Neuron (in vitro differentiated cells): ENCODE results near the gene KNSTRN.

Experiments used
- H2AFZ ChIP-seq: one replicate; pipeline ENCODE4 v1.6.1; 2013; ENCODE audit warnings: low read depth, mild to moderate bottlenecking, inconsistent platforms, low read length, moderate library complexity
- H3K27me3 ChIP-seq: one replicate; pipeline ENCODE4 v1.6.1; 2013; ENCODE audit warnings: low read length; ENCODE audit not compliant: insufficient read depth
- H3K36me3 ChIP-seq: one replicate; pipeline ENCODE4 v1.6.1; 2013; ENCODE audit warnings: low read length; ENCODE audit not compliant: insufficient read depth
- H3K4me1 ChIP-seq: one replicate; pipeline ENCODE4 v1.6.1; 2013; ENCODE audit warnings: low read length; ENCODE audit not compliant: insufficient read depth
- H3K4me3 ChIP-seq: 2 replicates; pipeline ENCODE4 v1.5.1; 2013; ENCODE audit warnings: mild to moderate bottlenecking, low read length, moderate library complexity
- H3K9me3 ChIP-seq: one replicate; pipeline ENCODE4 v1.6.1; 2013; ENCODE audit warnings: low read length

Gene KNSTRN

GRCh38 chr15:40382580-40383456, at the start of gene KNSTRN:
KNSTRN (plus strand) TSS chr15:40382721; CDS start chr15:40382836, 115 bp downstream.
- Histone ChIP-seq H3K9me3 (no peaks in the 10 kb centered on the region), H3K4me3 (peak within 1 kb of the TSS; percentile 77), H3K27me3 (no peaks in the 10 kb centered on the region), H3K36me3 (peaks cover 30% of the 10 kb centered on the region), H2AFZ (peak within 1 kb of the TSS; percentile 68), H3K4me1 (peaks cover 9% of the 10 kb centered on the region)

GRCh38 chr15:40333922-40334492, 48.5 kb upstream of the KNSTRN start:
- Histone ChIP-seq H3K4me1 (peaks cover 15% of the 10 kb centered on the region), H3K27me3 (peaks cover 2% of the 10 kb centered on the region), H2AFZ (no peak overlapping the region), H3K4me3 (no peak overlapping the region), H3K36me3 (no peaks in the 10 kb centered on the region), H3K9me3 (no peaks in the 10 kb centered on the region)

- Histone ChIP-seq H3K9me3 (no peaks in the 10 kb centered on the region), H3K36me3 (no peaks in the 10 kb centered on the region), H3K27me3 (peaks cover 2% of the 10 kb centered on the region), H3K4me1 (peaks cover 12% of the 10 kb centered on the region), H2AFZ (no peak overlapping the region), H3K4me3 (no peak overlapping the region)
These were observed 48.0 kb upstream of the KNSTRN start for GRCh38 chr15:40334541-40334940.

GRCh38 chr15:40334941-40335795, 47.4 kb upstream of the KNSTRN start:
- Histone ChIP-seq H2AFZ (no peak overlapping the region), H3K27me3 (peaks cover 2% of the 10 kb centered on the region), H3K36me3 (no peaks in the 10 kb centered on the region), H3K4me3 (no peak overlapping the region), H3K4me1 (peaks cover 6% of the 10 kb centered on the region), H3K9me3 (no peaks in the 10 kb centered on the region)

- H3K4me3 ChIP-seq, result no peak overlapping the region
- peaks cover 12% of the 10 kb centered on the region for H3K4me1 ChIP-seq
- H2AFZ ChIP-seq, result no peak overlapping the region
- no peaks in the 10 kb centered on the region for H3K9me3 ChIP-seq
- H3K27me3 ChIP-seq, result peaks cover 2% of the 10 kb centered on the region
- H3K36me3 ChIP-seq, result no peaks in the 10 kb centered on the region
These were observed 46.4 kb upstream of the KNSTRN start for GRCh38 chr15:40335938-40336743.

- Histone ChIP-seq H3K9me3 (no peaks in the 10 kb centered on the region), H3K27me3 (peaks cover 2% of the 10 kb centered on the region), H3K36me3 (no peaks in the 10 kb centered on the region), H3K4me3 (no peak overlapping the region), H3K4me1 (peaks cover 12% of the 10 kb centered on the region), H2AFZ (no peak overlapping the region)
These were observed 45.8 kb upstream of the KNSTRN start for GRCh38 chr15:40336744-40337122.

- Histone ChIP-seq H2AFZ (no peak overlapping the region), H3K4me3 (no peak overlapping the region), H3K4me1 (peaks cover 12% of the 10 kb centered on the region)
These were observed 44.9 kb upstream of the KNSTRN start for GRCh38 chr15:40337597-40337996.

GRCh38 chr15:40338041-40338657, 44.4 kb upstream of the KNSTRN start:
- H3K4me3 ChIP-seq, result no peak overlapping the region

More at GRCh38 chr15:40337597-40337996, 44.9 kb upstream of the KNSTRN start:
- Histone ChIP-seq H3K36me3 (no peaks in the 10 kb centered on the region), H3K27me3 (peaks cover 2% of the 10 kb centered on the region), H3K9me3 (no peaks in the 10 kb centered on the region)

GRCh38 chr15:40338921-40339620, 43.5 kb upstream of the KNSTRN start:
- Histone ChIP-seq H3K4me1 (peaks cover 14% of the 10 kb centered on the region), H3K4me3 (no peak overlapping the region), H2AFZ (no peak overlapping the region), H3K36me3 (no peaks in the 10 kb centered on the region), H3K27me3 (peaks cover 2% of the 10 kb centered on the region), H3K9me3 (no peaks in the 10 kb centered on the region)

More at GRCh38 chr15:40338041-40338657, 44.4 kb upstream of the KNSTRN start:
- no peak overlapping the region for H2AFZ ChIP-seq
- peaks cover 12% of the 10 kb centered on the region for H3K4me1 ChIP-seq
- H3K36me3 ChIP-seq, result no peaks in the 10 kb centered on the region
- H3K27me3 ChIP-seq, result peaks cover 2% of the 10 kb centered on the region
- H3K9me3 ChIP-seq, result no peaks in the 10 kb centered on the region

GRCh38 chr15:40339621-40339945, 42.9 kb upstream of the KNSTRN start:
- Histone ChIP-seq H3K27me3 (peaks cover 2% of the 10 kb centered on the region), H3K4me3 (no peak overlapping the region), H3K4me1 (peaks cover 14% of the 10 kb centered on the region), H2AFZ (no peak overlapping the region), H3K9me3 (no peaks in the 10 kb centered on the region), H3K36me3 (no peaks in the 10 kb centered on the region)

GRCh38 chr15:40340038-40340739, 42.3 kb upstream of the KNSTRN start:
- Histone ChIP-seq H3K27me3 (peaks cover 2% of the 10 kb centered on the region), H3K4me1 (peaks cover 14% of the 10 kb centered on the region), H3K36me3 (no peaks in the 10 kb centered on the region), H3K9me3 (no peaks in the 10 kb centered on the region), H3K4me3 (no peak overlapping the region), H2AFZ (no peak overlapping the region)
